UCSD-AML1 (cell line): ENCODE measurements around the gene MLC1.

Source experiments
- DNase-seq: peaks from one replicate; lab custom pipeline; 2025; ENCODE audit not compliant: unreplicated experiment; lab: John Stamatoyannopoulos, UW

The MLC1 gene

DNA sequence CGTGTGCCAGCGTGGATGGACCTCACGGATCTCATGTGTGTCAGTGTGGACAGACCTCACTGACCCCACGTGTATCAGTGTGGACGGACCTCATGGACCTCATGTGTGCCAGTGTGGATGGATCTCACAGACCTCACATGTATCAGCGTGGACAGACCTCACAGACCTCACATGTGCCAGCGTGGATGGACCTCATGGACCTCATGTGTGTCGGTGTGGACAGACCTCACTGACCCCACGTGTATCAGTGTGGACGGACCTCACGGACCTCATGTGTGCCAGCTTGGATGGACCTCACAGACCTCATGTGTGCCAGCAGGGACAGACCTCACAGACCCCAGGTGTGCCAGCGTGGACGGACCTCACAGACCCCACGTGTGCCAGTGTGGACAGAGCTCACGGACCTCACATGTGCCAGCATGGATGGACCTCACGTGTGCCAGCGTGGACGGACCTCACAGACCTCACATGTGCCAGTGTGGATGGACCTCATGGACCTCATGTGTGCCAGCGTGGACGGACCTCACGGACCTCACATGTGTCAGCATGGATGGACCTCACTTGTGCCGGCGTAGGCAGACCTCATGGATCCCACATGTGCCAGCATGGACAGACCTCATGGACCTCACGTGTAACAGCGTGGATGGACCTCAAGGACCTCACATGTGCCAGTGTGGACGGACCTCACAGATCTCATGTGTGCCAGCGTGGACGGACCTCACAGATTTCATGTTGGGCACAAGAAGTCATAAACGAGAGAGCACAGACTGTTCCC lies 45.4 kb downstream of the MLC1 start:
- no peak for DNase-seq

- no peak for DNase-seq
Measured at GRCh38 chr22:50035976-50036724, 49.1 kb downstream of the MLC1 start.

GRCh38 chr22:50035131-50035881 lies 49.9 kb downstream of the MLC1 start:
- DNase-seq, result no peak

- no peak for DNase-seq
Measured at GRCh38 chr22:50034126-50035081, 50.8 kb downstream of the MLC1 start.

- DNase-seq, result no peak
Measured at GRCh38 chr22:50032941-50033601, 52.2 kb downstream of the MLC1 start.

- DNase-seq, result no peak
Measured at GRCh38 chr22:50032109-50032871, 52.9 kb downstream of the MLC1 start.

DNA sequence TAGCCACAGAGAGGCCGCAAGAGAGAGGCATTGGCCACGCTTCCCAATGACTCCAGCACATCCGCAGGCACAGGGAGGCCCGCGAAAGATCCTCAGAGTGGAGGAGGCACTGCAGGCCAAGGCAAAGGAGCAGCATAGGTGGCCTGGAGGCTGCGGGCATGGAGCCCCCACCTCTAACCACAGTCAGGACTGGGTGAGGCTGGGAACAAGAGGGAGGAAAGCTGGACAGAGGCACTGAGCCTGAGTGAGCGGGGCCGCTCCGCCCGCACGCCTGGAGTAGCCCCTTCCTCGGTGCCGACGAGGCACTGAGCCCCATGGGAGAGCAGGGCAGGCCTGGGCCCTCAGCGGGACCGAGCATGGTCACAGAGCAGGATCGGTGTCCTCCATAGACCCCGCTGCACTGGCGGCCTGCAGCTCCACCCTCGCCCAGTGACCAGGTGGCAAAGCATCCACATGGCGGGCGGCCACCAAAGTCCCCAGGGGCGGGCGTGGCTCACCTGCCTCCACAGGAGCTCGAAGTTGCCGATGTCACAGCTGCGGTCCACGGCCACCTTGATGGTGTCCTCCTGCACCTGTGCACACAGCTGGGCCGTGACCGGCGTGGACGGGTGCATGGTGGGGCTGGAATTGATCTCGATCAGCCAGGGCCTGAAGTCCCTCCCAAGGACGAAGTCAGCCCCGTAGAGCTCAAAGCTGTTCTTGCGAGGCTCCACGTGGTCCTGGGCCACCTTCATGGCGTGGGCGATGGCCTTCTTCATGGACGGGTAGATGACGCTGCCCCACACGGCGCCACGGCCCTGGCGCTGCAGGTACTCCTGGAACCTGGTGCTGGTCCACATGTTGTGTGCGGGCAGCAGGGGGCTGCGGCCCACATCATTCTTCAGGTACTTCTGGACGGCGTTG lies 53.8 kb downstream of the MLC1 start:
- no peak for DNase-seq

- DNase-seq, result peak; percentile 79
Measured at GRCh38 chr22:50030297-50031188, 54.7 kb downstream of the MLC1 start.

- no peak for DNase-seq
Measured at GRCh38 chr22:50027639-50028537, 57.3 kb downstream of the MLC1 start.

GRCh38 chr22:50025993-50026392 lies 59.2 kb downstream of the MLC1 start:
- no peak for DNase-seq

- no peak for DNase-seq
Measured at GRCh38 chr22:50022171-50022819, 62.9 kb downstream of the MLC1 start.

GRCh38 chr22:50020606-50021005 lies 64.6 kb downstream of the MLC1 start:
- DNase-seq, result no peak

GRCh38 chr22:50019316-50019715 lies 65.9 kb downstream of the MLC1 start:
- no peak for DNase-seq

DNA sequence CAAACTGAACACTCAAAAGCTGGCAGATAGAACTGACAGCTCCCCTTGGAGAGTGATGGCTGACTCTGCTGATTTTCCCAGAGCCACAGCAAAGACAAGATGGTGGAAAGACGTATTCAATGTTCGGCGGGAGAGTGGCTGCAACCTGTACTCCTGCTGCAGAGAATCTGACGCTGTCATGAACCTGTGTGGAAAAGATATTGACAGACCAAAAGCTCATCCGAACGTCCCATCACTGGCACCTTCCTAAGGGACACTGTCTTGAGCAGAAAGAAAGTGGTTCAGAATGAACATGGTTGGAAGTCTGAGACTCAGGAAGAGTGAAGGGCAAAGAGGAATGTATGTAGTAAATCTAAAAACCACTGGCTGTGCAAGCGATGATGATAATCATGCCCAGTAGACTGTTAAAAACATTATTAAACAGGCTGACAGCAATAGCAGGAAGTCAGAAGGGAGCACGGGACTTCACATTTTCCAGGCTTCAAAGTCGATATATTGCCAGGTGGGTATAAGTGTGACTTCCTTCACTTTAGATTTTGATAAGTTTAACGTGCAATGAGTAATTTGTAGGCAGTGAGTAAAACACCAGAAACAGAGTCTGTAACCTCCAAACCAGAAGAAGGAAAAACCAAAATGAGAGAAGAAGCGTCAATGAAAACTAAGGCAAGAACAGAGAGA lies 66.5 kb downstream of the MLC1 start:
- DNase-seq, result no peak

GRCh38 chr22:50017701-50018224 lies 67.5 kb downstream of the MLC1 start:
- no peak for DNase-seq
